ENCODE measurements around the gene VCPKMT.
A peak's percentile ranks its signal among the peaks of the same experiment; 100 is the strongest.

VCPKMT gene

GRCh38 chr14:50067723-50068495 is 48.5 kb downstream of the VCPKMT start:
- no peak for DNase-seq (ENCODE audit: low spot score)

GRCh38 chr14:50065583-50065982 is 50.8 kb downstream of the VCPKMT start:
- DNase-seq (ENCODE audit: low spot score), result no peak

DNA sequence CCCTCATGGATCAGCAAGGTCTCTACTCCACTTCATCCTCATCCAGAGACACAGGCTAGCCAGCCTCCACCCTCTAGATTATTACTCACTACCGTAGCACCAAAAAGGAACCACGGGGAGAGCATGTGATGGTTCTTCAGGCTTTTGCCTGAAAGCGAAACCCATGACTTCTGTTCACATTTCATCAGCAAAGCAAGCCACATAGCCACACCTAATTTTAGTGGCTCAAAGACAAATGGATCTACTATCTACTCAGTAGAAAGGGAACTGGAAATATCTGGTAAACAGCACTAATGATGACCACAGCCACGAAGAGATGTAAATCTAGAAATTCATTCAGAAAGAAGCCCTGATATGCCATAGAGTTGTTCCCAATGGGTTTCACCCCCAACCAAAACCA is 51.4 kb downstream of the VCPKMT start:
- DNase-seq (ENCODE audit: low spot score), result no peak

- no peak for DNase-seq (ENCODE audit: low spot score)
These were observed 52.4 kb downstream of the VCPKMT start for GRCh38 chr14:50063876-50064420.

- peak; percentile 60 for DNase-seq (ENCODE audit: low spot score)
These were observed 53.8 kb downstream of the VCPKMT start for GRCh38 chr14:50062438-50063085.

- DNase-seq (ENCODE audit: low spot score), result no peak
These were observed 54.5 kb downstream of the VCPKMT start for GRCh38 chr14:50061664-50062437.

DNA sequence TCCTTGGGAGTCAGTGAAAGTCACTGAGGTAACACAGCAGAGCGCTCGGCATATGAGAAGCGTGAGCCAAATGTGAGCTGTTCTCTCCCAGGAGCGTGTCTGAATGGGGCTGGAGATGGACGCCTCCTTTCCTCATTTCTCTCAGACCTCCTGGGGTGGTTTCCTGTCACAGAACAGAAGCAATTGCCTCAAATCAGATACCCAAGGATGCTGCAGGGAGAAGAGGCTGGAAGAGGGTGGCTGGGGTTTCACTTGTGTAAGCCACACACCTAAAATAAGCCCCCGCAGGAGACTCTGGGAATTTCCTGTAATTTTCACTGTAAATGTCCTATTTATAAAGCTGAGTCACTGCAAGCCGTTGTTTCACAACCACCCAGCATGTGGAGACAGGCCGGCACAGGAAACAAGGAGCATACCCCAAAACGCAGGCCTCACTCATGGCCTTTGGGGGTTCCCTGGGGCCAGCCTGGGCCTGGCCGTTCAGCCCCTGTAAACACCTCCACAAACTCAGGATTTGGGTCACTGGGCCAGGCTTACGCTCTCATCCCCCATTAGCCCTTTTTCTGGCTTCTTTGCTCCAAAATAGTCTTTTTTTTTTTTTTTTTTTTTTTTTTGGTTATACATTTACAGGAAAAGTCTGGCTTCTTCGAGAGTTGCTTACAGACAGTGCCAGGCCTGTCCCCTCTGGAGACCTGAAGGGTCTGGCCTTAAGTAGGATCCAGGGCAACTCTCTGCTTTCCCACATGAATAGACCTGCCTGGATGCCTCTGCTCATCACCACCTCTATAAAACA is 55.3 kb downstream of the VCPKMT start:
- DNase-seq (ENCODE audit: low spot score), result peak; percentile 93

GRCh38 chr14:50059763-50060616 is 56.4 kb downstream of the VCPKMT start:
- no peak for DNase-seq (ENCODE audit: low spot score)
